Mammary epithelial cell (primary cell): ENCODE results near the gene CDK11A.
"Not testable (repeated sequence)": the region's sequence is repeated elsewhere in the genome, so short reads cannot be mapped to it uniquely, and the experiment has no call there.

Source experiments
- EZH2 ChIP-seq: IDR thresholded peaks from 2 replicates; pipeline ENCODE4 v1.6.1; 2012; ENCODE audit warnings: low read length, inconsistent platforms, borderline replicate concordance
- TF ChIP-seq, protein P1 (sequence below), 2 donors: IDR thresholded peaks in 1 of 2; conservative IDR thresholded peaks in 1 of 2; 2 replicates each; pipeline ENCODE4 v1.5.1; 2011 to 2012; ENCODE audit warnings: inconsistent platforms in 2 of 2, low read length in 2 of 2, mild to moderate bottlenecking in 2 of 2, control low read depth in 1 of 2, low read depth in 1 of 2; ENCODE audit not compliant: insufficient read depth in 1 of 2; ENCODE audit errors: extremely low read depth in 1 of 2

DNA sequence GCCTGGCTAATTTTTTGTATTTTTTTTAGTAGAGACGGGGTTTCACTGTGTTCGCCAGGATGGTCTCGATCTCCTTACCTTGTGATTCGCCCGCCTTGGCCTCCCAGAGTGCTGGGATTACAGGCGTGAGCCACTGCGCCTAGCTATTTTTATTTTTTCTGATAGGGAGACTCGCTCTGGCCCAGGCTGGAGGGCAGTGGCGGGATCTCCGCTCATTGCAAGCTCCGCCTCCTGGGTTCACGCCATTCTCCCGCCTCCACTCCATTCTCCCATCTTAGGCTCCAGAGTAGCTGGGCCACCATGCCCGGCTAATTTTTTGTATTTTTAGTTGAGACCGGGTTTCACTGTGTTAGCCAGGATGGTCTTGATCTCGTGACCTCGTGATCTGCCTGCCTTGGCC, 1.9 kb upstream of the CDK11A start:
- TF ChIP-seq, protein P1, sequence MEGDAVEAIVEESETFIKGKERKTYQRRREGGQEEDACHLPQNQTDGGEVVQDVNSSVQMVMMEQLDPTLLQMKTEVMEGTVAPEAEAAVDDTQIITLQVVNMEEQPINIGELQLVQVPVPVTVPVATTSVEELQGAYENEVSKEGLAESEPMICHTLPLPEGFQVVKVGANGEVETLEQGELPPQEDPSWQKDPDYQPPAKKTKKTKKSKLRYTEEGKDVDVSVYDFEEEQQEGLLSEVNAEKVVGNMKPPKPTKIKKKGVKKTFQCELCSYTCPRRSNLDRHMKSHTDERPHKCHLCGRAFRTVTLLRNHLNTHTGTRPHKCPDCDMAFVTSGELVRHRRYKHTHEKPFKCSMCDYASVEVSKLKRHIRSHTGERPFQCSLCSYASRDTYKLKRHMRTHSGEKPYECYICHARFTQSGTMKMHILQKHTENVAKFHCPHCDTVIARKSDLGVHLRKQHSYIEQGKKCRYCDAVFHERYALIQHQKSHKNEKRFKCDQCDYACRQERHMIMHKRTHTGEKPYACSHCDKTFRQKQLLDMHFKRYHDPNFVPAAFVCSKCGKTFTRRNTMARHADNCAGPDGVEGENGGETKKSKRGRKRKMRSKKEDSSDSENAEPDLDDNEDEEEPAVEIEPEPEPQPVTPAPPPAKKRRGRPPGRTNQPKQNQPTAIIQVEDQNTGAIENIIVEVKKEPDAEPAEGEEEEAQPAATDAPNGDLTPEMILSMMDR (conservative IDR thresholded peaks at IDR 0.05 in 1 of 2, IDR thresholded peaks at IDR 0.05 in 1 of 2; ENCODE audit: extremely low read depth in 1 of 2, insufficient read depth in 1 of 2, low read depth in 1 of 2, low read length in 2 of 2): not testable (repeated sequence)
- TF ChIP-seq EZH2: not testable (repeated sequence)
